ENCODE data around the gene STXBP5L.
"Not testable (repeated sequence)": the region's sequence is repeated elsewhere in the genome, so short reads cannot be mapped to it uniquely, and the experiment has no call there.

- not testable (repeated sequence) for TF ChIP-seq EP300 (conservative IDR thresholded peaks at IDR 0.05; ENCODE audit: poor library complexity, severe bottlenecking); RAD21 (conservative IDR thresholded peaks at IDR 0.05); POLR2AphosphoS5 (IDR thresholded peaks at IDR 0.05)
- TF ChIP-seq, protein P1, sequence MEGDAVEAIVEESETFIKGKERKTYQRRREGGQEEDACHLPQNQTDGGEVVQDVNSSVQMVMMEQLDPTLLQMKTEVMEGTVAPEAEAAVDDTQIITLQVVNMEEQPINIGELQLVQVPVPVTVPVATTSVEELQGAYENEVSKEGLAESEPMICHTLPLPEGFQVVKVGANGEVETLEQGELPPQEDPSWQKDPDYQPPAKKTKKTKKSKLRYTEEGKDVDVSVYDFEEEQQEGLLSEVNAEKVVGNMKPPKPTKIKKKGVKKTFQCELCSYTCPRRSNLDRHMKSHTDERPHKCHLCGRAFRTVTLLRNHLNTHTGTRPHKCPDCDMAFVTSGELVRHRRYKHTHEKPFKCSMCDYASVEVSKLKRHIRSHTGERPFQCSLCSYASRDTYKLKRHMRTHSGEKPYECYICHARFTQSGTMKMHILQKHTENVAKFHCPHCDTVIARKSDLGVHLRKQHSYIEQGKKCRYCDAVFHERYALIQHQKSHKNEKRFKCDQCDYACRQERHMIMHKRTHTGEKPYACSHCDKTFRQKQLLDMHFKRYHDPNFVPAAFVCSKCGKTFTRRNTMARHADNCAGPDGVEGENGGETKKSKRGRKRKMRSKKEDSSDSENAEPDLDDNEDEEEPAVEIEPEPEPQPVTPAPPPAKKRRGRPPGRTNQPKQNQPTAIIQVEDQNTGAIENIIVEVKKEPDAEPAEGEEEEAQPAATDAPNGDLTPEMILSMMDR (IDR thresholded peaks at IDR 0.05; ENCODE audit: poor library complexity, severe bottlenecking): not testable (repeated sequence)
- TF ChIP-seq, protein P2, sequence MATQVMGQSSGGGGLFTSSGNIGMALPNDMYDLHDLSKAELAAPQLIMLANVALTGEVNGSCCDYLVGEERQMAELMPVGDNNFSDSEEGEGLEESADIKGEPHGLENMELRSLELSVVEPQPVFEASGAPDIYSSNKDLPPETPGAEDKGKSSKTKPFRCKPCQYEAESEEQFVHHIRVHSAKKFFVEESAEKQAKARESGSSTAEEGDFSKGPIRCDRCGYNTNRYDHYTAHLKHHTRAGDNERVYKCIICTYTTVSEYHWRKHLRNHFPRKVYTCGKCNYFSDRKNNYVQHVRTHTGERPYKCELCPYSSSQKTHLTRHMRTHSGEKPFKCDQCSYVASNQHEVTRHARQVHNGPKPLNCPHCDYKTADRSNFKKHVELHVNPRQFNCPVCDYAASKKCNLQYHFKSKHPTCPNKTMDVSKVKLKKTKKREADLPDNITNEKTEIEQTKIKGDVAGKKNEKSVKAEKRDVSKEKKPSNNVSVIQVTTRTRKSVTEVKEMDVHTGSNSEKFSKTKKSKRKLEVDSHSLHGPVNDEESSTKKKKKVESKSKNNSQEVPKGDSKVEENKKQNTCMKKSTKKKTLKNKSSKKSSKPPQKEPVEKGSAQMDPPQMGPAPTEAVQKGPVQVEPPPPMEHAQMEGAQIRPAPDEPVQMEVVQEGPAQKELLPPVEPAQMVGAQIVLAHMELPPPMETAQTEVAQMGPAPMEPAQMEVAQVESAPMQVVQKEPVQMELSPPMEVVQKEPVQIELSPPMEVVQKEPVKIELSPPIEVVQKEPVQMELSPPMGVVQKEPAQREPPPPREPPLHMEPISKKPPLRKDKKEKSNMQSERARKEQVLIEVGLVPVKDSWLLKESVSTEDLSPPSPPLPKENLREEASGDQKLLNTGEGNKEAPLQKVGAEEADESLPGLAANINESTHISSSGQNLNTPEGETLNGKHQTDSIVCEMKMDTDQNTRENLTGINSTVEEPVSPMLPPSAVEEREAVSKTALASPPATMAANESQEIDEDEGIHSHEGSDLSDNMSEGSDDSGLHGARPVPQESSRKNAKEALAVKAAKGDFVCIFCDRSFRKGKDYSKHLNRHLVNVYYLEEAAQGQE (IDR thresholded peaks at IDR 0.05; ENCODE audit: borderline replicate concordance): not testable (repeated sequence)
Measured at GRCh38 chr3:121078378-121079101, 170.5 kb downstream of the STXBP5L start.
